MM.1S (cell line): ENCODE data around the gene DPP10.

Source experiments
- DNase-seq: peaks from one replicate; pipeline ENCODE4 v3.0.0-alpha.2; 2015
- H2AFZ ChIP-seq: fragments of 300-600 bp; sonication (generic); 2 replicates; pipeline ENCODE4 v1.6.0; 2016; ENCODE audit warnings: antibody characterized with exemption, low read length
- H3F3A ChIP-seq: fragments of 300-600 bp; sonication (generic); 2 replicates; pipeline ENCODE4 v1.6.1; 2016; ENCODE audit warnings: mild to moderate bottlenecking, antibody characterized with exemption, low read length, moderate library complexity, mixed read lengths; ENCODE audit not compliant: insufficient read depth
- H3K27ac ChIP-seq: fragments of 300-600 bp; sonication (generic); 2 replicates; pipeline ENCODE4 v1.5.1; 2016; ENCODE audit warnings: mild to moderate bottlenecking, low read length
- H3K27me3 ChIP-seq: fragments of 300-600 bp; sonication (generic); replicated peaks from 2 replicates; pipeline ENCODE4 v1.6.0; 2016; ENCODE audit warnings: low read length; ENCODE audit not compliant: insufficient read depth
- H3K36me3 ChIP-seq: fragments of 300-600 bp; sonication (generic); replicated peaks from 2 replicates; pipeline ENCODE4 v1.6.1; 2016; ENCODE audit warnings: mild to moderate bottlenecking, low read length, mixed read lengths; ENCODE audit not compliant: insufficient read depth
- H3K4me1 ChIP-seq: fragments of 300-600 bp; sonication (generic); 2 replicates; pipeline ENCODE4 v1.6.1; 2016; ENCODE audit warnings: low read length, mixed read lengths
- H3K4me2 ChIP-seq: fragments of 300-600 bp; sonication (generic); 2 replicates; pipeline ENCODE4 v1.6.0; 2016; ENCODE audit warnings: low read depth, low read length
- H3K4me3 ChIP-seq: fragments of 300-600 bp; sonication (generic); 2 replicates; pipeline ENCODE4 v1.5.1; 2016; ENCODE audit warnings: low read length, mixed read lengths
- H3K79me2 ChIP-seq: fragments of 300-600 bp; sonication (generic); 2 replicates; pipeline ENCODE4 v1.6.1; 2016; ENCODE audit warnings: mixed run types, low read length, mixed read lengths
- H3K9ac ChIP-seq: fragments of 300-600 bp; sonication (generic); 2 replicates; pipeline ENCODE4 v1.6.1; 2016; ENCODE audit warnings: low read length, mixed read lengths
- H3K9me2 ChIP-seq: fragments of 300-600 bp; sonication (generic); replicated peaks from 2 replicates; pipeline ENCODE4 v1.6.1; 2016; ENCODE audit warnings: mild to moderate bottlenecking, low read length, mixed read lengths; ENCODE audit not compliant: insufficient read depth
- H3K9me3 ChIP-seq: fragments of 300-600 bp; sonication (generic); replicated peaks from 2 replicates; pipeline ENCODE4 v1.6.1; 2016; ENCODE audit warnings: mild to moderate bottlenecking, low read length, mixed read lengths; ENCODE audit not compliant: insufficient read depth
- H4K20me1 ChIP-seq: fragments of 300-600 bp; sonication (generic); 2 replicates; pipeline ENCODE4 v1.6.1; 2016; ENCODE audit warnings: mild to moderate bottlenecking, low read length, moderate library complexity, mixed read lengths; ENCODE audit not compliant: insufficient read depth
- EZH2 ChIP-seq: fragments of 300-600 bp; sonication (generic); optimal IDR thresholded peaks from 2 replicates; pipeline ENCODE3; 2017; ENCODE audit warnings: low read depth, mild to moderate bottlenecking, antibody characterized with exemption, low read length, mixed read lengths
- EZH2phosphoT487 ChIP-seq: fragments of 300-600 bp; sonication (generic); IDR thresholded peaks from 2 replicates; pipeline ENCODE4 v1.6.1; 2018; ENCODE audit warnings: antibody characterized with exemption, low read length
- TF ChIP-seq, protein P1 (sequence below): fragments of 300-600 bp; sonication (generic); IDR thresholded peaks from 2 replicates; pipeline ENCODE4 v1.5.1; 2016; ENCODE audit warnings: antibody characterized with exemption, low read length, mixed read lengths

Gene DPP10

DNA sequence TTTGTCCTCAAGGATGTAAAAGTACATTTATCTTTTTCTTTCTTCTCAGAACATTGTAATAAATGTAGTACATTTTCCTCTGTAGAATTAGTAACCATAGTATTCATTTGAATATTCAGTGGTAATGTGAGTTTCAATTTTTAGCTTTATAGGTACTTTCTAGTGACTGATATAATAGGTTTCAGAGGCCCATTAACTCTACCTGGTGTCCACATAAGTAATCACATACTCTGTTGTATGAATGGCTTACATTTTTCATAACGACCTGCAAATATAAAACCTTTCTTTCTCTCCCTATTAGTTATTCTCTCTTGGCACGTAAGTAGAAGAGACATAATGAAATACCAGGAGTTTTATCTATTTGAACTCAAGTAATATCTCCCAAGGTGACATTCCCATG lies 1017.6 kb downstream of the DPP10 start:
- no peak overlapping the region for H3K4me3 ChIP-seq
- H3K27me3 ChIP-seq, result no peaks in the 10 kb centered on the region
- no peaks in the 10 kb centered on the region for H3K9me2 ChIP-seq
- DNase-seq, result no peak
- no peak overlapping the region for H2AFZ ChIP-seq
- H3K27ac ChIP-seq, result no peak overlapping the region
- no peak overlapping the region for H3K4me2 ChIP-seq
- no peaks in the 10 kb centered on the region for H3K36me3 ChIP-seq
- no peak for TF ChIP-seq EZH2phosphoT487
- TF ChIP-seq, protein P1, sequence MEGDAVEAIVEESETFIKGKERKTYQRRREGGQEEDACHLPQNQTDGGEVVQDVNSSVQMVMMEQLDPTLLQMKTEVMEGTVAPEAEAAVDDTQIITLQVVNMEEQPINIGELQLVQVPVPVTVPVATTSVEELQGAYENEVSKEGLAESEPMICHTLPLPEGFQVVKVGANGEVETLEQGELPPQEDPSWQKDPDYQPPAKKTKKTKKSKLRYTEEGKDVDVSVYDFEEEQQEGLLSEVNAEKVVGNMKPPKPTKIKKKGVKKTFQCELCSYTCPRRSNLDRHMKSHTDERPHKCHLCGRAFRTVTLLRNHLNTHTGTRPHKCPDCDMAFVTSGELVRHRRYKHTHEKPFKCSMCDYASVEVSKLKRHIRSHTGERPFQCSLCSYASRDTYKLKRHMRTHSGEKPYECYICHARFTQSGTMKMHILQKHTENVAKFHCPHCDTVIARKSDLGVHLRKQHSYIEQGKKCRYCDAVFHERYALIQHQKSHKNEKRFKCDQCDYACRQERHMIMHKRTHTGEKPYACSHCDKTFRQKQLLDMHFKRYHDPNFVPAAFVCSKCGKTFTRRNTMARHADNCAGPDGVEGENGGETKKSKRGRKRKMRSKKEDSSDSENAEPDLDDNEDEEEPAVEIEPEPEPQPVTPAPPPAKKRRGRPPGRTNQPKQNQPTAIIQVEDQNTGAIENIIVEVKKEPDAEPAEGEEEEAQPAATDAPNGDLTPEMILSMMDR, result no peak
- TF ChIP-seq EZH2, result no peak
- no peaks in the 10 kb centered on the region for H3K4me1 ChIP-seq
- H3K79me2 ChIP-seq, result no peaks in the 10 kb centered on the region
- H3F3A ChIP-seq, result no peaks in the 10 kb centered on the region
- H3K9ac ChIP-seq, result no peak overlapping the region
- H4K20me1 ChIP-seq, result no peaks in the 10 kb centered on the region
- H3K9me3 ChIP-seq, result no peaks in the 10 kb centered on the region

DNA sequence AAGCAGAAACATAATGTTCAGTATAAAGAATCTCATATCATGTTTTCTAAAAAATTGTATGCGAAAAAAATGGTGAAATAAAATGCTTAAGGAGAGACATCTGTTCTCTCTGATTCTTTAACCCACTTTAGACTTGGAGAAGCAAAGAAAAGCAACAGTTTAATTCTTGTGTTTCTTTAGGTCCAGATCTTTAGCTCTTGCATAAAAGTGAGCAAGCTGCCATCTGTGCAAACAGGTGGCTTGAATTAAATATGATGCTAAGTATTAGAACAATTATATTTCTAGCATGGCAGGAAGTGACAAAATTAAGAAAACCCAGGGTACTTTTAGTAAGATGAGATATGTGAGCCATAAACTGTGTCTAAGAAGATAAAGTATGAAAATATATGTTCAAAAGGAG lies 1038.3 kb downstream of the DPP10 start:
- Histone ChIP-seq H3K36me3 (no peaks in the 10 kb centered on the region), H3K9ac (no peak overlapping the region), H3K4me2 (no peak overlapping the region), H3K27ac (no peak overlapping the region), H3K27me3 (no peaks in the 10 kb centered on the region), H3K9me3 (no peaks in the 10 kb centered on the region), H4K20me1 (no peaks in the 10 kb centered on the region), H3F3A (no peaks in the 10 kb centered on the region; the same call in 1 of the 2 replicates), H3K4me3 (no peak overlapping the region), H3K9me2 (no peaks in the 10 kb centered on the region), H3K79me2 (no peaks in the 10 kb centered on the region), H2AFZ (no peak overlapping the region), H3K4me1 (peaks cover 13% of the 10 kb centered on the region)
- no peak for DNase-seq
- no peak for TF ChIP-seq EZH2
- TF ChIP-seq, protein P1, result no peak
- TF ChIP-seq EZH2phosphoT487, result no peak

DNA sequence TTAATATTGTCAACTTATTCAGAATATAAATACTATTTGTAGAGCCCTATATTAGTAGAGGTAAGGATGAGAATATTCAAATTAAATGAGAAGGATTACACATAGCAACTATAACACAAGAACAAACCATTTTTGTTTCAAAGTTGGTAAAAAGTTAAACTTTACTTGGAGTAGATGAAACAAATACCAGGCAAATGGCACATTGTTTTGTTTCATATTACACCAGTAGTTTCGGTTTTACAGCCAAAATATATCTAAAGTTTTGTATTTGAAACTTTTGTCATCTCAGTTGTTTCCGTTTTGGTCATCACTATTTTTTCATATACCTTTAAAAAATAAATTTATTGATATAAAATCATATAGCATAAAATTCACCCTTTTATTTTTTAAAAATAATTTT lies 1039.4 kb downstream of the DPP10 start:
- Histone ChIP-seq H3K4me3 (no peak overlapping the region), H3K9ac (no peak overlapping the region), H3K9me3 (no peaks in the 10 kb centered on the region), H3K4me1 (peaks cover 13% of the 10 kb centered on the region), H3K36me3 (no peaks in the 10 kb centered on the region), H3K9me2 (no peaks in the 10 kb centered on the region), H3K4me2 (peak overlapping the region; percentile 24; the same call in 1 of the 2 replicates), H3K27me3 (no peaks in the 10 kb centered on the region), H3K79me2 (no peaks in the 10 kb centered on the region), H2AFZ (no peak overlapping the region), H3K27ac (peak overlapping the region; percentile 20; the same call in 1 of the 2 replicates), H4K20me1 (no peaks in the 10 kb centered on the region), H3F3A (no peaks in the 10 kb centered on the region; the same call in 1 of the 2 replicates)
- TF ChIP-seq EZH2phosphoT487 (no peak), EZH2 (no peak)
- TF ChIP-seq, protein P1, result no peak
- DNase-seq, result peak; percentile 56
